Testis (tissue), 2 donors: Measurements from ENCODE around the gene MEGF10.

Source experiments
- POLR2A ChIP-seq: fragments of 450-650 bp; IDR thresholded peaks from one replicate; pipeline ENCODE4 v1.6.1; 2017; ENCODE audit warnings: antibody characterized with exemption, mild to moderate bottlenecking, moderate library complexity
- TF ChIP-seq, protein P1 (sequence below), 3 experiments: fragments of 450-650 bp in 2 of 3; fragments of 200-600 bp in 1 of 3; sonication (generic) in 1 of 3; IDR thresholded peaks; one replicate each; pipeline ENCODE4 v1.5.1; 2016 to 2019; ENCODE audit warnings: antibody characterized with exemption in 3 of 3, mild to moderate bottlenecking in 2 of 3, moderate library complexity in 1 of 3

DNA sequence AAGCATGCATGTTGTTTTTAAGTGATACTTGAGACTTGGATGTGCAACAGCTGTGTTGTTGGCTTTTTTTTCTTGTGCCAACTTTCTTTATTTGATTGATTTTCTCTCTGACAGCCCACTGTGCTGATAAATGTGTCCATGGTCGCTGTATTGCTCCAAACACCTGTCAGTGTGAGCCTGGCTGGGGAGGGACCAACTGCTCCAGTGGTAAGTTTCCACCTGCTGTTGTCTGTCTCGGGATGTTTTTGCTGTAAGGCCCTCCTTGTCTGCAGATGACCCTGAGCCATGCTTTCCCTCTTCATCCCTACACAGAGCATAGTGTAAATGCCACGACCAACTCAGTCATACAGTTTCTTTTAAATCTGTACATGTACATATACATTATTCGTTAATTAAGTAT lies 79.2 kb downstream of the MEGF10 start:
- TF ChIP-seq, protein P1, sequence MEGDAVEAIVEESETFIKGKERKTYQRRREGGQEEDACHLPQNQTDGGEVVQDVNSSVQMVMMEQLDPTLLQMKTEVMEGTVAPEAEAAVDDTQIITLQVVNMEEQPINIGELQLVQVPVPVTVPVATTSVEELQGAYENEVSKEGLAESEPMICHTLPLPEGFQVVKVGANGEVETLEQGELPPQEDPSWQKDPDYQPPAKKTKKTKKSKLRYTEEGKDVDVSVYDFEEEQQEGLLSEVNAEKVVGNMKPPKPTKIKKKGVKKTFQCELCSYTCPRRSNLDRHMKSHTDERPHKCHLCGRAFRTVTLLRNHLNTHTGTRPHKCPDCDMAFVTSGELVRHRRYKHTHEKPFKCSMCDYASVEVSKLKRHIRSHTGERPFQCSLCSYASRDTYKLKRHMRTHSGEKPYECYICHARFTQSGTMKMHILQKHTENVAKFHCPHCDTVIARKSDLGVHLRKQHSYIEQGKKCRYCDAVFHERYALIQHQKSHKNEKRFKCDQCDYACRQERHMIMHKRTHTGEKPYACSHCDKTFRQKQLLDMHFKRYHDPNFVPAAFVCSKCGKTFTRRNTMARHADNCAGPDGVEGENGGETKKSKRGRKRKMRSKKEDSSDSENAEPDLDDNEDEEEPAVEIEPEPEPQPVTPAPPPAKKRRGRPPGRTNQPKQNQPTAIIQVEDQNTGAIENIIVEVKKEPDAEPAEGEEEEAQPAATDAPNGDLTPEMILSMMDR (IDR thresholded peaks at IDR 0.05): no peak
- no peak for TF ChIP-seq POLR2A
